Measurements from ENCODE around the gene MYO1B. TPM values are rescaled to one million over a fixed set of nuclear protein-coding genes. Genes with fewer than 3 reads are reported as not detected.

The MYO1B gene
- total and polyA plus RNA-seq, 2 of the 8 experiments (the other 6 are each of a cell fraction or from before 2014, with no cell fraction given) = 15.5 to 61.2 TPM

- Histone ChIP-seq H3K9me3 (ENCODE audit: insufficient read depth in 2 of 2, low read depth in 1 of 2, low read length in 1 of 2) (peaks cover 0 to 7% of the 10 kb centered on the region in 2 experiments; a peak in 2 of 4 replicates), H3K56ac (replicated peaks; ENCODE audit: insufficient read length, low read depth, low read length) (no peak overlapping the region), H3K27ac (ENCODE audit: low read depth, low read length) (no peak overlapping the region), H3K79me1 (ENCODE audit: low read depth, low read length) (no peaks in the 10 kb centered on the region), H4K20me1 (replicated peaks in 1 of 2; ENCODE audit: control insufficient read depth in 1 of 2, insufficient read depth in 2 of 2, low read length in 2 of 2) (no peaks in the 10 kb centered on the region), H4K91ac (replicated peaks; ENCODE audit: insufficient read length, low read length) (no peak overlapping the region), H3K4me3 (ENCODE audit: extremely low read depth in 1 of 4, insufficient read depth in 2 of 4, low read depth in 3 of 4, low read length in 4 of 4) (no peak overlapping the region), H2BK120ac (replicated peaks; ENCODE audit: low read depth, low read length) (no peak overlapping the region), H3K4ac (replicated peaks; ENCODE audit: insufficient read length, low read depth, low read length) (no peak overlapping the region), H4K5ac (ENCODE audit: insufficient read length, low read depth, low read length) (no peak overlapping the region), H2BK5ac (ENCODE audit: low read depth, low read length) (no peak overlapping the region), H2BK20ac (ENCODE audit: low read length) (no peak overlapping the region), H3K4me1 (replicated peaks in 1 of 4; ENCODE audit: control insufficient read depth in 3 of 4, insufficient read depth in 4 of 4, low read length in 3 of 4) (no peaks in the 10 kb centered on the region), H3K18ac (ENCODE audit: extremely low read depth, low read length) (no peak overlapping the region), H3K4me2 (ENCODE audit: insufficient read depth in 1 of 2, low read depth in 2 of 2, low read length in 2 of 2) (no peak overlapping the region), H2AFZ (ENCODE audit: low read length) (no peak overlapping the region), H3K27me3 (replicated peaks in 1 of 4; ENCODE audit: control insufficient read depth in 3 of 4, extremely low read depth in 1 of 4, insufficient read depth in 3 of 4, low read length in 3 of 4) (peaks cover 0 to 1% (median 0%) of the 10 kb centered on the region in 4 experiments; a peak in 1 of 7 replicates), H3K79me2 (ENCODE audit: control insufficient read depth in 1 of 2, insufficient read depth in 2 of 2, low read length in 2 of 2) (peaks cover 0 to 4% of the 10 kb centered on the region in 2 experiments; a peak in 1 of 4 replicates), H2BK15ac (ENCODE audit: low read length) (no peak overlapping the region), H2AK5ac (ENCODE audit: low read depth, low read length) (no peak overlapping the region), H2BK12ac (ENCODE audit: low read depth, low read length) (no peak overlapping the region), H3K23me2 (ENCODE audit: low read depth, low read length) (no peaks in the 10 kb centered on the region; the same call in 1 of the 2 replicates), H3K9ac (replicated peaks in 1 of 4; ENCODE audit: extremely low read depth in 1 of 4, low read depth in 3 of 4, low read length in 3 of 4) (no peak overlapping the region), H3K14ac (ENCODE audit: insufficient read length) (no peak overlapping the region), H3K23ac (ENCODE audit: insufficient read length) (no peak overlapping the region), H3K36me3 (ENCODE audit: control insufficient read depth in 2 of 4, insufficient read depth in 4 of 4, low read length in 3 of 4) (peaks cover 0 to 17% (median 4%) of the 10 kb centered on the region in 4 experiments; a peak in 4 of 8 replicates), H4K8ac (ENCODE audit: extremely low read depth, insufficient read depth, low read length) (peak overlapping the region; percentile 41; the same call in 1 of the 2 replicates)
- TF ChIP-seq EZH2 (IDR thresholded peaks at IDR 0.05; ENCODE audit: low read depth, low read length, severe bottlenecking) (no peak), NRF1 (IDR thresholded peaks at IDR 0.05; ENCODE audit: low read depth, low read length) (no peak), RNF2 (IDR thresholded peaks at IDR 0.05; ENCODE audit: borderline replicate concordance, low read depth, low read length, missing control alignments, poor library complexity, severe bottlenecking) (no peak), CTCF (IDR thresholded peaks at IDR 0.05; ENCODE audit: control extremely low read depth in 1 of 3, insufficient read depth in 1 of 3, low read depth in 1 of 3, low read length in 3 of 3) (no peak), SRF (IDR thresholded peaks at IDR 0.05; ENCODE audit: low read depth, low read length) (no peak), EP300 (IDR thresholded peaks at IDR 0.05; ENCODE audit: borderline replicate concordance in 1 of 2, low read depth in 2 of 2, low read length in 2 of 2) (no peak), NANOG (IDR thresholded peaks at IDR 0.05; ENCODE audit: insufficient read depth, low read depth, low read length, poor library complexity, severe bottlenecking) (no peak)
- no peak for DNase-seq (ENCODE audit: low read depth in 1 of 2, low spot score in 2 of 2)
- WGBS, 2 experiments (ENCODE audit: extremely low coverage in 1 of 2, insufficient coverage in 1 of 2, insufficient read length in 1 of 2, insufficient replicate concordance in 2 of 2, low coverage in 1 of 2, low lambda C conversion rate in 2 of 2, missing lambda C conversion rate in 1 of 2) = 95% methylated on average over 8 of the region's 8 CpGs; no CpG with 5 or more reads in 1 of the 2 experiments
- FAIRE-seq = no peak
- ChIA-PET CTCF (ENCODE audit: partially characterized antibody) (interaction anchor here (1.4 kb wide), 1 partner anchor 13 kb away, joined by 3 read pairs; no protein-coding TSS in a partner anchor), POLR2A (ENCODE audit: partially characterized antibody) (no interaction called here)
These were observed 110.1 kb downstream of the MYO1B start for GRCh38 chr2:191355170-191355758.

Data from H1 (cell line).